HCEC 1CT (cell line): ENCODE measurements around the gene LCE1E.

Experiments
- DNase-seq: peaks from one replicate; pipeline ENCODE4 v3.0.0-alpha.2; 2017

LCE1E gene

GRCh38 chr1:152786077-152786476 lies at the start of gene LCE1E:
Gene LCE1E (plus strand): TSS chr1:152786257. CDS start chr1:152787300, 1,043 bp downstream.
- DNase-seq: no peak

GRCh38 chr1:152737997-152738396 lies 48.1 kb upstream of the LCE1E start:
- no peak for DNase-seq

DNA sequence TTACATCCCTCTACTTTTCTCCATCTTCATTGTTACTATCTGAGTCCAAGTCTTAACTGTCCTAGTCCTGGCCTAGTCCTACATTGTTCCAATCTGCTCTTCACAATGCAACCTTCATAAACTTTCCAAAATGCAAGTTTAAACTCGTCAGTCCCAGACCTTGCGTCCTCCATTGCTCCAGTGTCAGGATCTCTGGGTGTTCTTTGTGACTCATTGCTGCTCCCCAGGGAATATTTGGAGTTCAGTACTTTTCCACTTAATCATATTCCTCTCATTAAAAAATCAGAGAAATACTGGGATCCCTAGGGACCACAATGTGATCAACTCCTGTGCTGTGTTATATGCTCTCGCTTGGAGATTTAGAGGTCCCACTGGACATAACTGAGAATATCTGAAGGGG lies 46.2 kb upstream of the LCE1E start:
- peak; percentile 41 for DNase-seq

DNA sequence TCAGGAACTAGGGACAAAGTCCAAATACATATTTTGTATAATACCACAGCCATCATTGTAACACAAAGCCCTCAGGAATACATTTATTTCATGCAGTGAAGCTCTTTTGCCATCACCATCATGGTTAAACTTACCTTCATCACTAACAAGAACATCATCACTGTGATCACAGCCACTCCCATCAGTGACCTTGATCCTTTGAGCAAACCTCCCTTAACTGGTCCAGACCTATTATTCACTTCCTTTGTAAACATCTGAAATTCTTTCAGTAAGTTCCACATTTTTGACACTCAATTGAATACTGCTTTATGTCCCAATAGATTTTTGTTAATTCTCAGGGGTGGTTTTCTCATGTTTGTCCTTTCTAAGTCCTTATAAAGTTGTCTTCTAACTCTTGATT lies 44.4 kb upstream of the LCE1E start:
- peak; percentile 45 for DNase-seq

DNA sequence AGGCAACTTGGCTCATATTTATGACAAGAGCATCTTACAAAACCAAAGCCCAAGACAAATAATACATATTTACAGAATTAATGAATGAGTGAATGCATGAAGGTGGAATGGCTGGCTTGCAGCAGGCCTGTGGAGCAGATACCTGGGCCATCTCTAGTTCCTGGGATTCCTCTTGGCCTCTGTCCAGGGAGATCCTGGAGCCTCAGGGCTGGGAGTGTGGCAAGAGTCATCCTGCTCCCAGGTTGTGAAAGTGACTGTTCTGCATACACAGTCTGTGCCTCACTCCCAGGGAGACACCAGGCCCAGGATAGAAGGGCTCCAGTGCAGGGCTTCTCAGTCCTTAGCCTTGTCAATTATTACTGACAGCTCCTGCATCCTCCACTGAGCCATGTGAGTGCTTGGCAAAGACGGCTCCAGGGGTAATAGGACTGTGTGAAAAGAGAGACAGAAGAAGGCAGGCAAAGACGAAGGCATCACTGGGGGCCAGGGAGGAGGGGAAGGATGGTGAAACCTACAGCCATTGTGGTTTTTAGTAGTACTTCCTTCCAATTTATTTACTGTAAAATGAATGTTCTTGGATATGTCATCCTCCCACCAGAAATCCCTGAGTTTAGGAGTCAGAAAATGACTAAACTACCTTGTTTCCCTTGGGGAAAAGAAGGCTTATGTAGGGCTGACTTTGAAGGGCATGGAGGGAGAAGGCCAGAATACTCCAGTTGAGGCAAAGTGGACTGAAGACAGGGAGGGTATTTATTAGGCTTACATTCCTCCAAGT lies 42.5 kb upstream of the LCE1E start:
- DNase-seq: peak; percentile 49

DNA sequence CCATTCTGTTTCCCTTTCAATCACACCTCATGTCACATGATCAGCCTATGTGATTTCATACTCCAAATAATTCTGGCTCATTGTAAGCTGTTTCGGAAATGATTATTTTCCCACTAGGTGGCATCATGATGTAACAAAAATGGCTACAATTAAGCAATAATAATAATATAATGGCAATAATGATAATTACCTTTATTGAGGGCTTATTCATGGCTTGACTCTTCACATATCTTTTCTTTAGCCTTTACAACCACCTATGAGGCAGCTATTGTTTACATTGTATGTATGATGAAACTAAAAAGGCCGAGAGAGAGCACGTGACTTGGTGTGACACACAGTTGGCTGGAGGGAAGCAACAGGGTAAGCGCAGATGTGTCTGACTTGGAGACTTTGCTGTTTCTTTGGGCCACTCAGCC lies 40.8 kb upstream of the LCE1E start:
- DNase-seq: peak; percentile 91

GRCh38 chr1:152745765-152746444 lies 40.2 kb upstream of the LCE1E start:
- DNase-seq: no peak

DNA sequence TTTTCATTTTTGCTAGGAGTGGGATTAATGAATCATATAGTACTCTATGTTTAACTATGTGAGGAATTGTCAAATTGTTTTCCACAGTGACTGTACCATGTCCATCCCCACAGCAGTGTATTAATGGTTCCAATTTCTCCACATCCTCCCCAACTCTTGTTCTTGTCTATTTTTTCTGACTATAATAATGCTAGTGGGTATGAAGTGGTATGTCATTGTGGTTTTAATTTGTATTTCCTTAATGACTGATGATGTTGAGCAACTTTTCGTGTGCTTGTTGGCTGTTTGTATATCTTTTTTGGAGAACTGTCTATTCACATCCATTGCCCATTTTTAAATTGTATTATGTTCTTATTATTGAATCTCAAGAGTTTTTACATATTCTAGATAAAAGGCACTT lies 38.2 kb upstream of the LCE1E start:
- peak; percentile 68 for DNase-seq

- peak; percentile 98 for DNase-seq
Measured at GRCh38 chr1:152752225-152752624, 33.8 kb upstream of the LCE1E start.

- no peak for DNase-seq
Measured at GRCh38 chr1:152753586-152753985, 32.5 kb upstream of the LCE1E start.

DNA sequence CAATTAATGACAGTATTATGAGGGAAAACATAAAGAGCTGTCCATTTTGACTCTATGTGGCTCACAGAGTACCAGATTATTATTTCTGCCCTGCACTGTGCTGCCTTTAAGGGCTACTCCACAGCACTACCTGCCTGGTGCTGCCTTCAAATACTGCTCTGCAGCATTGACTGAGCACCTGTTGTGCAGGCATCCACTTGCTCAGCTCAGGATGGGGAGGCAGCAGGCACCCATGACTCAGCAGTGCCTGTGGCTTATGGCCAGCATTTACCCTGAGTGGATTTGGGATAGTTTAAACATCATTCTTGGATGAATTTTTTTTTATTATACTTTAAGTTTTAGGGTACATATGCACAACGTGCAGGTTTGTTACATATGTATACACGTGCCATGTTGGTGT lies 29.2 kb upstream of the LCE1E start:
- peak; percentile 49 for DNase-seq

GRCh38 chr1:152757747-152758146 lies 28.3 kb upstream of the LCE1E start, which contains the start of gene KPRP:
Gene KPRP (plus strand): TSS chr1:152758025. CDS start chr1:152759589, 1,564 bp downstream.
- no peak for DNase-seq

GRCh38 chr1:152758636-152759035 lies 27.4 kb upstream of the LCE1E start:
- DNase-seq: no peak

DNA sequence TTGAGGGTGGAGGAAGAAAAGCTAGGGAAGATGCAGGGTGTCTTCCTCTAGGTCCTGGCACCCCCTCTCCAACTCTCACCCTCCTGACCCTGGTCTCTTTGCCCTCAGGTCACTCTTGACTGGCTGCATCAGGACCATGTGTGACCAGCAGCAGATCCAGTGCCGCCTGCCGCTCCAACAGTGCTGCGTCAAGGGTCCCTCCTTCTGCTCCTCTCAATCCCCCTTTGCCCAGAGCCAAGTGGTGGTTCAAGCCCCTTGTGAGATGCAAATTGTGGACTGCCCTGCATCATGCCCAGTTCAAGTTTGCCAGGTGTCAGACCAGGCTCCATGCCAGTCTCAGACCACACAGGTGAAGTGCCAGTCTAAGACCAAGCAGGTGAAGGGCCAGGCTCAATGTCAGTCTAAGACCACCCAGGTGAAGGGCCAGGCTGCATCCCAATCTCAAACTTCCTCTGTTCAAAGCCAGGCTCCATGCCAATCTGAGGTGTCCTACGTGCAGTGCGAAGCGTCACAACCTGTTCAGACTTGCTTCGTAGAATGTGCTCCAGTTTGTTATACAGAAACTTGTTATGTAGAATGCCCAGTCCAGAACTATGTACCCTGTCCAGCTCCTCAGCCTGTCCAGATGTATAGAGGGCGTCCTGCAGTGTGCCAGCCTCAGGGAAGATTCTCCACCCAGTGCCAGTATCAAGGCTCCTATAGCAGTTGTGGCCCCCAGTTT lies 26.4 kb upstream of the LCE1E start:
- DNase-seq: no peak

- no peak for DNase-seq
Measured at GRCh38 chr1:152760551-152761190, 25.4 kb upstream of the LCE1E start.

DNA sequence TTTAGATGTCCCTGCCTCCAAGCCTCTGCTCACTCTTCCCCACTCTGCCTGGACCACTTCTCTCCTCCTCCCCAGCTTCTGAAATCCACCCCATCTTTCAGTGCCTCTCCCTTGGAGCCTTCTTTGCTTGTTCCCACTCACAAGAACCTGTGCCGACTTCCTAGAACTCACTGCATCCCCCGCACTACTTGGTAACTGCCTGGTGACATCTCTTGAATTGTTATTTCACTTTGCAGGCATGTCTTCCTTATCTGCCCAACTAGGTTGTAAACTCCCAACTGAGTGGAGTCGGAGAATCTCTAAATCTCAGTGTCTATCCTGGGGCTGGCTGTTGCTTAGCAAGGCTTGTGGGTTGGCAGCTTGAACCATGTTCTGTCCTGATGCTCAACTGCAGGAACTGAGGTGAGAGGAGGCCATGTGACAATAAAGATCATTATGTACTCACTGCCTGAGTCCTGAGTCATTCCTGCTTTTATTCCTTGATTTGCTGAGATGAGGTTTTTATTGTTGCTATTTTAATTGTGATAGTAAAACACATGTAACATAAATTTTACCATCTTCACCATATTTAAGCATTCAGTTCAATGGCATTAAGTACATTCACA lies 24.3 kb upstream of the LCE1E start:
- peak; percentile 44 for DNase-seq

GRCh38 chr1:152768847-152769533 lies 17.1 kb upstream of the LCE1E start:
- DNase-seq: peak; percentile 89

DNA sequence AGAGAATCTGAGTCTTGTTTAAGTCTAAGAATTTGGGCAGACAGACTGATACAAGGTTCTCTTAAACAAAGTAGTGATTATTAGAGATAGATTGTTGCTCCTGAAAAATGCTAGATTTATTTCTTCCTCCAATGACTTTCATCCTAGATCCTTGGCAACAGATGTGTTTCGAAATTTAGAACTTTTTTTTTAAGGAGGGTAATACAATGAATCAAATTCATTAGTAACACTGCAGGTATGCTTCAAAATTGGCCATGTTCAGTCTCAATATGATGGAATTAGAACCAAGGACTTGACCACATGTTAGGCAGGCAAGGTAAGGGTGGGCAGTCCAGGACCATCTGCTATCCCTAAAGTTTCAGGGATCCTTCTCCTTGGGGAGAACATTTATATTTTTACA lies 15.6 kb upstream of the LCE1E start:
- peak; percentile 56 for DNase-seq

DNA sequence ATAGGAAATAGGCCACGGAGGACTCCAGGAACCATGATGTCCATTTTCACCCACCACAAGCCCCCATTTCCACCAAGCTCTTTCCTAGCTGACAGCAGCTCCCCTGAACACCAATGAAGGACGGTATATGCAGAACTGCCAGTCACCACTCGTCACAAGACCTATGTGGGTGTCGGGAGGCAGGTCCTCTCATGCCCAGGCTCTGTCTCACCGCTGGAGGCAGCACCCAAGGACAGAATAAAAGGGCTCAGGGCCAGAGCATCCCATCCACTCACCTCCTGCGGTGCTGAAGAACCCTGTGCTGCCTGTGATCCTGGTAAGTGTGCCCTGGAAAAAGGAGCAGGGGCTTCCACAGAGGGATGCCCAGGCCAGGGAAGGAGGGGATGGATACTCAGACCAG lies 11.2 kb upstream of the LCE1E start, which contains the start of gene LCE1F:
TSS of gene LCE1F (plus strand) at position 266 of the 400 bp plus-strand sequence. CDS start 1,232 bp downstream, outside the sequence.
- DNase-seq: no peak

DNA sequence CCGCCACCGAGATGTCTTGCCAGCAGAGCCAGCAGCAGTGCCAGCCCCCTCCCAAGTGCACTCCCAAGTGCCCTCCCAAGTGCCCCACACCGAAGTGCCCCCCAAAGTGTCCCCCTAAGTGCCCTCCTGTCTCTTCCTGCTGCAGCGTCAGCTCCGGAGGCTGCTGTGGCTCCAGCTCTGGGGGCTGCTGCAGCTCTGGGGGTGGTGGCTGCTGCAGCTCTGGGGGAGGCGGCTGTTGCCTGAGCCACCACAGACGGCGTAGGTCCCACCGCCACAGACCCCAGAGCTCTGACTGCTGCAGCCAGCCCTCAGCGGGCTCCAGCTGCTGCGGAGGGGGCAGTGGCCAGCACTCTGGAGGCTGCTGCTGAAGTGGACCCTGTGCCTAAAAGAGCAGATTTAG lies 9.7 kb upstream of the LCE1E start:
- no peak for DNase-seq

- peak; percentile 28 for DNase-seq
Measured at GRCh38 chr1:152777510-152778137, 8.4 kb upstream of the LCE1E start.
